ENCODE results near the gene STKLD1. TPM values are rescaled to one million over a fixed set of nuclear protein-coding genes. Genes with fewer than 3 reads are reported as not detected.
"Not testable (repeated sequence)": the region's sequence is repeated elsewhere in the genome, so short reads cannot be mapped to it uniquely, and the experiment has no call there.

Gene STKLD1
- total and polyA plus RNA-seq, 2 experiments from 2014 or later = 2.2 to 5.1 TPM

DNA sequence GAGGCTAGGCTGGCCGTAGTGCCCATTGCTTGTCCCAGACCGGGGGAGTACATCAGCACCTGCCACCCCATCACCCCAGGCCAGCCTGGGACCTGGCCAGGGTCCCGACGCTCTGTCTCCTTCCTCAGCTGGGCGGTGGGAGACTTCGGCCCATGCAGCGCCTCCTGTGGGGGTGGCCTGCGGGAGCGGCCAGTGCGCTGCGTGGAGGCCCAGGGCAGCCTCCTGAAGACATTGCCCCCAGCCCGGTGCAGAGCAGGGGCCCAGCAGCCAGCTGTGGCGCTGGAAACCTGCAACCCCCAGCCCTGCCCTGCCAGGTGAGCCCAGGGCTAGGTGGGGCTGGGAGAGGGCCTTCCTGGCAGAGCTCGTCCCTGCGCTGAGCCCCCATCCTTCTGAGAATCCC lies 67.1 kb downstream of the STKLD1 start:
- no peaks in the 10 kb centered on the region for H3K4me1 ChIP-seq (ENCODE audit: low read depth)
- no peaks in the 10 kb centered on the region for H3K9me3 ChIP-seq (ENCODE audit: low read depth)
- H3K27ac ChIP-seq = no peak overlapping the region
- no peaks in the 10 kb centered on the region for H3K36me3 ChIP-seq
- TF ChIP-seq, protein P1, sequence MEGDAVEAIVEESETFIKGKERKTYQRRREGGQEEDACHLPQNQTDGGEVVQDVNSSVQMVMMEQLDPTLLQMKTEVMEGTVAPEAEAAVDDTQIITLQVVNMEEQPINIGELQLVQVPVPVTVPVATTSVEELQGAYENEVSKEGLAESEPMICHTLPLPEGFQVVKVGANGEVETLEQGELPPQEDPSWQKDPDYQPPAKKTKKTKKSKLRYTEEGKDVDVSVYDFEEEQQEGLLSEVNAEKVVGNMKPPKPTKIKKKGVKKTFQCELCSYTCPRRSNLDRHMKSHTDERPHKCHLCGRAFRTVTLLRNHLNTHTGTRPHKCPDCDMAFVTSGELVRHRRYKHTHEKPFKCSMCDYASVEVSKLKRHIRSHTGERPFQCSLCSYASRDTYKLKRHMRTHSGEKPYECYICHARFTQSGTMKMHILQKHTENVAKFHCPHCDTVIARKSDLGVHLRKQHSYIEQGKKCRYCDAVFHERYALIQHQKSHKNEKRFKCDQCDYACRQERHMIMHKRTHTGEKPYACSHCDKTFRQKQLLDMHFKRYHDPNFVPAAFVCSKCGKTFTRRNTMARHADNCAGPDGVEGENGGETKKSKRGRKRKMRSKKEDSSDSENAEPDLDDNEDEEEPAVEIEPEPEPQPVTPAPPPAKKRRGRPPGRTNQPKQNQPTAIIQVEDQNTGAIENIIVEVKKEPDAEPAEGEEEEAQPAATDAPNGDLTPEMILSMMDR (IDR thresholded peaks at IDR 0.05; ENCODE audit: low read depth, low read length) = no peak
- H3K27me3 ChIP-seq = no peaks in the 10 kb centered on the region
- no peak for DNase-seq (ENCODE audit: low read depth in 1 of 2, low spot score in 1 of 2)
- no peak overlapping the region for H3K4me3 ChIP-seq

- Histone ChIP-seq H3K4me3 (no peak overlapping the region), H3K9me3 (ENCODE audit: low read depth) (no peaks in the 10 kb centered on the region), H3K27ac (peak overlapping the region; percentile 6), H3K4me1 (ENCODE audit: low read depth) (no peaks in the 10 kb centered on the region), H3K27me3 (no peaks in the 10 kb centered on the region), H3K36me3 (no peaks in the 10 kb centered on the region)
- DNase-seq (ENCODE audit: low read depth in 1 of 2, low spot score in 1 of 2) = no peak
- TF ChIP-seq, protein P1 (IDR thresholded peaks at IDR 0.05; ENCODE audit: low read depth, low read length) = no peak
Measured at GRCh38 chr9:133443982-133444381, 67.8 kb downstream of the STKLD1 start.

DNA sequence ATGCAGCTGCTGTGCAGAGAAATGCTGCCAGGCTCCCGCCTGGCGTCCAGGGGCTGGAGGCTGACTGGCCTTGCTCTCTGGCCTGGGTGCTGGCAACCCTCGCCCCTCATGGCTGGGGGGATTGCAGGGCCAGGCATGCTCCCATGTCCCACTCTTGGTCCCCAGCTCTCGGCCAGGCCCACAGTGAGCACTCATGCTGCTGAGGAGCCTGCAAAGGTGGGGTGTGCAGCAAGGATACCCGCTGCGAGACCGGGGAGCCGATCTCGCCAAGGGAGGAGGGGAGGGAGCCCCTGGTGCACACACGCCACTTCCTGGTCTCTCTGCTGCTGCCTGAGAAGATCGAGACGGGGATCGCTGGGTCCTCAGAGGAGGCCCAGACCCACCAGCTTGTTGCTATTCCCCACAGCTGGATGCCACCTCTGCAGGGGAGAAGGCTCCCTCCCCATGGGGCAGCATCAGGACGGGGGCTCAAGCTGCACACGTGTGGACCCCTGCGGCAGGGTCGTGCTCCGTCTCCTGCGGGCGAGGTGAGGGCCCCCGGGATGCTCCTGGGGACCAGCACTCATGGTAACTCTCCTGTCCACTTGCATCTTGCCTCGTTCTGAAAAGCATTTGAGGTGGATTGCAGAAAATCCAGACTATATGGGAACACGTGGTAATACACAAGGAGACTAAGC lies 69.3 kb downstream of the STKLD1 start:
- no peaks in the 10 kb centered on the region for H3K9me3 ChIP-seq (ENCODE audit: low read depth)
- no peaks in the 10 kb centered on the region for H3K27me3 ChIP-seq
- DNase-seq (ENCODE audit: low read depth in 1 of 2, low spot score in 1 of 2) = no peak
- H3K27ac ChIP-seq = no peak overlapping the region
- no peaks in the 10 kb centered on the region for H3K36me3 ChIP-seq
- no peaks in the 10 kb centered on the region for H3K4me1 ChIP-seq (ENCODE audit: low read depth)
- no peak overlapping the region for H3K4me3 ChIP-seq
- TF ChIP-seq, protein P1 (IDR thresholded peaks at IDR 0.05; ENCODE audit: low read depth, low read length) = no peak

- H3K4me1 ChIP-seq (ENCODE audit: low read depth) = no peaks in the 10 kb centered on the region
- TF ChIP-seq, protein P1 (IDR thresholded peaks at IDR 0.05; ENCODE audit: low read depth, low read length) = no peak
- no peaks in the 10 kb centered on the region for H3K9me3 ChIP-seq (ENCODE audit: low read depth)
- H3K27me3 ChIP-seq = no peaks in the 10 kb centered on the region
- no peak overlapping the region for H3K27ac ChIP-seq
- H3K4me3 ChIP-seq = no peak overlapping the region
- DNase-seq (ENCODE audit: low read depth in 1 of 2, low spot score in 1 of 2) = peak in 1 of 2 donors; percentile 29
- no peaks in the 10 kb centered on the region for H3K36me3 ChIP-seq
Measured at GRCh38 chr9:133448487-133448972, 72.4 kb downstream of the STKLD1 start.

DNA sequence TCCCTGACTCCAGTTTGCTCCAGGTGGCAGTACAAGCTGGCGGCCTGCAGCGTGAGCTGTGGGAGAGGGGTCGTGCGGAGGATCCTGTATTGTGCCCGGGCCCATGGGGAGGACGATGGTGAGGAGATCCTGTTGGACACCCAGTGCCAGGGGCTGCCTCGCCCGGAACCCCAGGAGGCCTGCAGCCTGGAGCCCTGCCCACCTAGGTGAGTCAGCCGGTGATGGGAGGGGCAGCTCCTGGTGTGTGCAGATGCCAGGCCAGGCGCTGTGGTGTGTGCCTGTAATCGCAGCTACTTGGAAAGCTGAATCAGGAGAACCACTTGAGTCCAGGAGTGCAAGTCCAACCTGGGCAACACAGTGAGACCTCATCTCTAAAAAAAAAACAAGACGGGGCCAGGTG lies 73.6 kb downstream of the STKLD1 start:
- DNase-seq (ENCODE audit: low read depth in 1 of 2, low spot score in 1 of 2) = no peak
- no peak overlapping the region for H3K4me3 ChIP-seq
- no peaks in the 10 kb centered on the region for H3K9me3 ChIP-seq (ENCODE audit: low read depth)
- no peaks in the 10 kb centered on the region for H3K4me1 ChIP-seq (ENCODE audit: low read depth)
- H3K27me3 ChIP-seq = no peaks in the 10 kb centered on the region
- no peak overlapping the region for H3K27ac ChIP-seq
- no peaks in the 10 kb centered on the region for H3K36me3 ChIP-seq
- TF ChIP-seq, protein P1 (IDR thresholded peaks at IDR 0.05; ENCODE audit: low read depth, low read length) = no peak

DNA sequence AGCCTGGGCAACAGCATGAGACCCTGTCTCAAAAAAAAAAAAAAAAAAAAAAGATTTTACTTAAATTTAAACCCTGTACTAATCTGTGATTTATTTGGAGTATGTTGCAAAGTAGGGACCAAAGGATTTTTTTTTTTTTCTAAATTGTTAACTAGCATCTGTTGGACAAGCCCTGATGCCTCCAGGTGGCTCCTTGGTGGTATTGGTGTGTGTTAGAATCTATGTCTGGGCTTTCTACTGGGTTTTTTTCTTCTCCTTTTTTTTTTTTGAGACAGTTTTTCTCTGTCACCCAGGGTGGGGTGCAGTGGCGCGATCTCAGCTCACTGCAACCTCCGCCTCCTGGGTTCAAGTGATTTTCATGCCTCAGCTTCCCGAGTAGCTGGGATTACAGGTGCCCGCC lies 75.7 kb downstream of the STKLD1 start:
- H3K27ac ChIP-seq; H3K27me3 ChIP-seq; H3K4me3 ChIP-seq; H3K36me3 ChIP-seq; DNase-seq (ENCODE audit: low read depth in 1 of 2, low spot score in 1 of 2); H3K4me1 ChIP-seq (ENCODE audit: low read depth); H3K9me3 ChIP-seq (ENCODE audit: low read depth): not testable (repeated sequence)
